OCI-M1 (cell line): ENCODE data around the gene RHEB.

Source experiments
- DNase-seq: peaks from one replicate; lab custom pipeline; 2025; lab: John Stamatoyannopoulos, UW

Gene RHEB

DNA sequence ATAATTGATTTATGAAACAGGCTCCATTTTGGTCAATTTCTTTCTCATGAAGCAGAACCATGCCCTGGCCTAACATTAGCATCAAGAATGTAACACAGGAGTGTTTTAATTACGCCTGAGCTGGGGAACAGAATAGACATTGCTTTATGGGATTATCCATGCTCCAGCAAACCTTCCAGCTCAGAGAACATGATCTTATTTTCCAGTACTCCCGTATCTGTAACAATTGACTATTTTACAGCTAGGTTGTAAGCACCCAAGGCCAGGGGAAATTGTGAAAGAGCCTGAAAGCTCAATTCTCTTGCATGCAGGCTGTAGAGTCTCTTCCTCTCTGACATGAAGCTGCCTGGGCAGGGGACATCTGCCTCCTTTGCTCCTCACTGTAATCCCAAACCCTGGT, 49.0 kb downstream of the RHEB start:
- DNase-seq, result no peak

DNA sequence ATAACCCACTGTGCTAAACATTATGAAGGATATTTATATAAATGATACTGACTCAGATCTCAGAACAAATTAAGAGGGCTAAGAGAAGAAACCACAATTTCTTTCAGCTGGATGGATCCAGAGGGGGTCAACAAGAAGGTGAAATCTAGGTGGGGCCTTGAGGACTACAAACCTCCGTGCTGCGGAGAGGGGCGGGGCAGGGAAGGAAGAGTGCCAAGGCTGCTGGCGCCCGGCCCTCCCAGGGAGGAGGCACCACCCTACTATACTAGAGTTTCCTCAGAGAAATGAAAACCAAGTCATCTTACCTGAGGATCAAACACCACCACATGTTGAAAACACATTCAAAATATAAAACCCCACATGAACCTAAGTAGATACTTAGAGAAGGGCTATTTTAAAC, 50.4 kb downstream of the RHEB start:
- DNase-seq, result no peak

DNA sequence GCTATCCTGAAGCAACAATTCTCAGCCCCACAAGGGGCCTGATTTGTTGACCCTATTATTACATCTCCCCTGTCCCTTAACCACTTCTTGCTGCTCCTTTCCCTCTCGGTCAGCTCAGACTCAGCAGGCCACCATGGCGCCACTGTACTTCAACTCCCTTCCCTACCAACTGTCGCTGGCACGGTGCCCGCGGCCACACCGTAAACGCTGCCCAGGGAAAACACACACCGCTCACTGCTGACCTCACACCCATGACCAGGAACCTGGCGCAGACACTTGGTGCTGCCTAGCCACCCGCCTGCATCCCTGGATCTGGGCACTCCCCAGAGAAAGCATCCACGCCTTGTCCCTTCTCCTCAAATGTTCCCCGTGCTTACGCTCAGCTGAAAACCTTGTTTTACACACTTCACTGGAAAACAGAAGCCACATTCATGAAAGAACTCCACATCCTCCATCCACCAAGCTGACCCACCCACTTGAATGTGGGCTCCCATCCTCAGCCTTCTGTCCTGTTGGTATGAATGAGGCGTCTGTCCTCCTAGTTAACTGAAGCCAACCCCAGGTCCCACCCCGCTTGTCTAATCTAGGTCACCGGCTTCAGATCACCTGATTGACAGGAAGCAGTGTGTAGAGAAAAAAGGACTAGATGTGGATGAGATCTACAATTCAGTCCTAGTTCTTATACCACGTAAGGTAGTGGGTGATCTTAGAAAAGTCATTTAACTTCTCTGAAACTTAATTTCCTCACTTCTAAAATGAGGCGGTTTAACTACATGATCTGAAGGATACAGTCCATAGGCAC, 51.3 kb downstream of the RHEB start:
- no peak for DNase-seq

DNA sequence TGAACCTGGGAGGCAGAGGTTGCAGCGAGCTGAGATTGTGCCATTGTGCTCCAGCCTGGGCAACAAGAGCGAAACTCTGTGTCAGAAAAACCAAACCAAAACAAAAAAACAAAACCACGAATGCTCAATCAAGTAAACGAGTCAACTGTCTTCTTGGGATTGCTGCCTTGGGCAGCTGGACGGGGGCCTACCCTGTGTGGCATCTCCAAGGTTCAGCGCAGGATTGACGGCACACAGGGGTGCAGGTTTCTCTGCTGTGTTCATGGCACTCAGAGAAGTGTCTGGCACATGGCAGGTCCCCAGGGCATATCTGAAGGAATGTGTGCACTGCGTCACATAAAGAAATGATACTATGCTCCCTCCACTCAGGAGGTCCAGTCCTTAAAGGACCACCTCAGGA, 54.5 kb downstream of the RHEB start:
- DNase-seq, result no peak

DNA sequence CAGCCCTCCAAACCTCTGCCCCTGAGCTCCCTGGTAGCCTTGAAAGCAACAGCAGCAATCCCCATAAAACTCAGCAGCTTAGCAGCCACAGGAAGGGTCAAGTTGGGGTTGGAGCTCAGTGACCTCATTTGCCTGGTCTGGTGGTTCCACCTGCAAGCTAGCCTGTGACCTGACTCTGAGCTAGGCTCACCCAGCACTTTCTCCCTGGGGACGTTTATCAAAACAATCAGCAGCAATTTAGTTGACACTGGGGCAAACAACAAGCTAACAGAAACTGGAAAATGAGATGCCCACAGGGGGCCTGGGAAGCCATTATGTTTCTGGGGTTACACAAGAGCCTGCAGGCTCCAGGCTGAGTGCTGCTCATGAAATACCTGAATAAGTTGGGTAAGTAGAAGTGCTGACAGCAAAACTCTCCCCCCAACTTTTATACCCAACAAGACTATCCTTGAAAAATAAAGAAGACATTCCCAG, 57.4 kb downstream of the RHEB start:
- no peak for DNase-seq

DNA sequence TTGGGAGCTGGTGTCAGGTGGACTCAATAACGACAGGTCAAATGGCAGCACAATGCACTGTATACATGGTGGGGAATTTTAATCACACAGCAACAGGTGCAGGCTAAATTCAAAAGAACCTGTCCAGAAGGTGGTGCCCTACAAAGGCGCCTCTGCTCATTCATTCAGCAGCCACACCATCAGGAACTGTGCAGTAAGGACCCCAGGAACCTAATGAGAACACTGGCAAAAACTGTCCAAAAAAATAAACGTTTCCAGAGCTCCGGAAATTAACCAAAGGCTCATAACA, 57.8 kb downstream of the RHEB start:
- DNase-seq, result no peak

DNA sequence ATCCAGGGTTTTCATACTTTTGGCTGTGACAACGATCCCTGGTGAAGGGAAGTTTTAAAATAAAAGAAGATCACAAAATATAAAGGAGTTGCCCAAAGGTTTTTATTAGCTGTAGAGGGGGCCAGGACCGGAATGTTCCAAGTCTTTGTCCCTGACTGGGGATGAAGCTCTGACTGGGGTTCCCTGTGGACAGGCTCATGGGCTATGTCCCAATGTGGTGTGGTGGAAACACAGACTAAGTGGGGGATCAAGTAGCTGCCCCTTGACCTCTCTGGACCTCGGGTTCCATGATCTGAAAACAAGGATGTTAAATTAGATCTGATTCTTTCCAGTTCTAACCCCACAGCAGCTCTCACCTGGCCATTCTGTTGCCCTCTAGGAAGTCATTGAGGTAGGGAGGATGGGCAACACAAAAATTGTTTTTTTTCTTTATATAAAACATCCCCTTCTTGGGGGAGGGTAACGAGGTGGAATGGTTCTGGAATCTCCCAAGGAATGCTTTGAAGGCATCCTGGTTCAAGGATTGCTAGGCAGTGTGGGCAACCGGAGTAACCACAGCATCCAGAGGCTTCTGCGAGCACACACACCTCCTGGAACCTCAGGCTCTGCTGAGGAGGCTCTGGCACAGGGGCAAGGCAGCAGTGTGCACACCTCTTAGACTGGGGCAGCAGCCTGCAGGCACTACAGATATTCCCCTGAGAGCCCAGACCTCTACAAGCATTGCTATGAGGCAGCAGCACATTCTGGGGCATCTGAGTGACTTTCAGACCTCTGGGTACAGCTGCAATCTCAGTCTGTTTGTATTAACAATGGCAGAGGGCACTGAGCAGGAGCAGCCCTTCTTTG, 58.4 kb downstream of the RHEB start:
- DNase-seq, result no peak

DNA sequence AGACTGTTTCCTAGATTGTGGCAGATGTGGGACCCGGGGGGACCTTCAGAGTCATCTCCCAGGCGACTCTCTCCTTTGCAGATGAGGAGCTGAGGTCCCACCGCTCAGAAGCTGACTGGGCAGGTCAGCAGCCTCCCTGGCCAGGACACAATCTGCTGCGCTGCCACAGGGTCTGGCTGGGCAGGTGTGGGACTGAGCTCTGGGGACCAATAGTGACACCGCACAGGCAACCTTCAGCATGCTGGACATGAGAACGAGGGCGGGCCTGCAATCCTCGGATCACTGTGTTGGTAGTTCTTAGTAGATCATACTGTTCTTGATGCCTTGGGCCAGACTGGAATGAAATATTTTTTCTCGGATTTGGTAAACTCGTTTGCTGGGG, 59.2 kb downstream of the RHEB start:
- no peak for DNase-seq

DNA sequence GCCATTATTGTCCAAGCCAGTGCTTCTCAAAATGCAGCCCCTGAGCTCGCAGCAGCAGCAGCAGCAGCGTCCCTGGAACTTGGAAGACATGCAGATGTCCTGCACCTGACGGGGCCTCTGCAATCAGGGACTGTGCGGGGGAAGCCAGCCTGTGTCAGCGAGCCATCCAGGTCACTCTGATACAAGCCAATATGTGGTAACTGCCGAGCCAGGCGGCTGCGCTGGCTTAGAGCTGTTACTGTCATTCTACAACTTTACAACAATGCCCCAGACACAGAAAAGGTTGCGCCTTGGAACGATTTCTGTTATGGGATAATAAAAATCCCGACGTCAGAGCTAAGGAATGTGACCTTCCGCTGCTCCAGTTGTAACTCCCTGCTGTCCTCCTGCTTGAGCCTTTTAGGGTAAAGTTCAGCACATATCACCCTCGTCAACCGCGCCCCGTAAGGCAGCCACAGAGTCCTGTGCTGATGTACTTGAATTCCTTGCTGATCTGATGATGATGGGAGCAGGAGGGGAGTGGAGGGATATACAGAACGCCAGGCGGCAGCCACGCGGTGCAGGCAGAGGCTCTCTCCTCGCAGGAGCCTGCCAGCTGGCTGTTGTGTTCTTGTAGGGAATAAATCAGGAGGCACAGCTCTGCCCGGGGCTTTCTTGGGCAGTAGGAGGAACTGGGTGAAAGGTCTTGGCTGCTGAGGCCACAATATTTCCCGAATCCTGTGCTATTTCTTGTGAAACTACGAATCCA, 59.8 kb downstream of the RHEB start:
- DNase-seq, result no peak

DNA sequence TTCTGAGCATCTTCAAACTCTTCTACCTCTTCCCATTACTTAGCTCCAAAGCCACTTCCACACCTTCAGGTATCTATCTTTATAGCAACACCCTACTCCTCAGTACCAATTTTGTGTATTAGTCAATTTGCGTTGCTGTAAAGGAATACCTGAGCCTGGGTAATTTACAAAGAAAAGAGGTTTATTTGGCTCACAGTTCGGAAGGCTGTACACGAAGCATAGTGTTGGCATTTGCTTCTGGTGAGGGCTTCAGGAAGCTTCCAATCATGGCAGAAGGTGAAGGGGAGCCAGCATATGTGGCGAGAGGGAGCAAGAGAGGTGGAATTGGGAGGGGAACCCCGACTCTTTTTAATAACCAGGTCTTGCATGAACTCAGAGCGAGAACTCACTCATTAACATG, 62.2 kb downstream of the RHEB start:
- no peak for DNase-seq

DNA sequence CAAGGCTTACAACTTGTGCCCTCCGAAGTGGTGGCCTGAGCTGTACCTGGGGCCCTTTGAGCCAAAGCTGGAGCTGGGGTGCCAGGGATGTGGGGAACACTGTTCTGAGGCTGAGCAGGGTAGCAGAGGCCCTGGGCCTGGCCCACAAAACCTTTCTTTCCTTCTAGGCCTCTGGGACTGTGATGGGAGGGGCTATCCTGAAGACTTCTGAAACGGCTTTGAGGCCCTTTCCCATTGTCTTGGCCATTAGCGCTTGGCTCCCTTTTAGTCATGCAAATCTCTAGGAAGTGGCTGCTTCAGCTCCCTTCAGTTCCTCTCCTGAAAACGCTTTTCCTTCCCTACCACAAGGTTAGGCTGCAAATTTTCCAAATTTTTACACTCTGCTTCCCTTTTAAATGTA, 62.9 kb downstream of the RHEB start:
- no peak for DNase-seq

DNA sequence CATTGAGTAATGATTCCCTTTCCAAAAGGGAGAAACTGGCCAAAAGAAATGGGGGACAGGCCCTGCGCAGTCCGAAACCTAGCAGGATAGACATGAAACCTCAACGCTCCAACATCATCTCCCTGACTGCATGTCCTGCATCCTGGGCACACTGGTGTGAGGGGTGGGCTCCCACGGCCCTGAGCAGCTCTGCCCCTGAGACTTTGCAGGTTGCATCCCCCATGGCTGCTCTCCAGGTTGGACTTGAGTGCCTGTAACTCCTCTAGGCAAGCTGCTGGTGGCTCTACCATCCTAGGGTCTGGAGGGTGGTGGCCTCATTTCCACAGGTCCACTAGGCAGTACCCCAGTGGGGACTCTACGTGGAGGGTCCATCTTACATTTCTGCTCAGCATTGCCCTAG, 63.4 kb downstream of the RHEB start:
- no peak for DNase-seq

DNA sequence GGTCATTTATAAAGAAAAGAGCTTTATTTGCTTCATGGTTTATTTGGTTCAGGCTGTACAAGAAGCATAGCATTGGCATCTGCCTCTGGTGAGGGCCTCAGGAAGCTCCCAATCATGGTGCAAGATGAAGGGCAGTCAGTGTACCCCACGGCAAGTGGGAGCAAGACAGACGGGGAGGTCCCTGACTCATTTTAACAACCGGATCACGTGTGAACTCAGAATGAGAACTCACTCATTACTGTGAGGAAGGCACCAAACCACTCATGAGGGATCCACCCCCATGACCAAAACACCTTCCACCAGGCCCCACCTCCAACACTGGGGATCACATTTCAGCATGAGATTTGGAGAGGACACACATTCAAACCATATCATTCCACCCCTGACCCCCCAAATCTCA, 64.0 kb downstream of the RHEB start:
- DNase-seq, result no peak

DNA sequence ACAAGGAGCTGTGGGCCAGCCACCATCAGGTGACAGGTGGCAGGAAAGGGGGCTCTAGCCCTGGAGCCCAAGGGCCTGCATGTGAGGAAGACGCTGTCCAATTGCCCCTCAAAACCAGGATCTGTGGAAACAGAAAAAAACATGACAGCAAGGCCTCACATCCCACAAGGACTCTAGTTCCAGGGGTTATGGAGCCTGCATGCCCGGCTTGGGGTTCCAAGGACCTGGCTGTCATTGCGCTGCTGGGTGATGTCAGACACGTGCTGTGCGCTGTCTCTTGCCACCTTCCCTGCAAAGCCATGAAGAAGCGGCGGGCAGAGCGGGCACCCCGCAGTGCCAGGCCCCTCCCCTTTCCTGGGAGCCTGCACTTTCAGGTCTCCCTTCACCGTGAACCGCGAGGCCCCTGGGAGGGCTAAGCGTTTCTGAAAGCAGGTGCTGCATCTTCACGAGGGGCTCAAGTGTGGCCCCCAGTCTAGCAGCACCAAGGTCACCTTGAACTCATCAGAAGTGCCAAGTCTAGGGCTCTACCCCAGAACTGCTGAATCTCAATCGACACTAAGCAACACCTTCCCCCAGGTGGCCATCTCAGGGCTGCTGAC, 64.7 kb downstream of the RHEB start:
- DNase-seq, result no peak

DNA sequence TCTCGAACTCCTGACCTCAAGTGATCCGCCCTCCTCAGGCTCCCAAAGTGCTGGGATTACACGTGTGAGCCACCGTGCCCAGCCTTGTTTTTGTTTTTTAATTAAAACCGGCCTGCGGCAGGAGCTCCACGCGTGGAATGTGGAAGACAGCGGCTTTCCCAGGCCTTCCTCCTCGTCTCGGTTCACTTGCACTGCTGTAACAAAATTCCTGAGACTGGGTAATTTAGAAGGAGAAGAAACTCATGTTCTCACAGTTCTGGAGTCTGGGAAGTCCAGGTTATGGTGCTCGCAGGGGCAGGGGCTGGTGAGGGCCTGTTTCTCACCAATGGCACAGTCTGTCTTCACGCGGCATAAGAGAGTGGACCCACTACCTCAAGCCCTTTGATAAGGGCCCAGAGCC, 65.4 kb downstream of the RHEB start:
- no peak for DNase-seq

DNA sequence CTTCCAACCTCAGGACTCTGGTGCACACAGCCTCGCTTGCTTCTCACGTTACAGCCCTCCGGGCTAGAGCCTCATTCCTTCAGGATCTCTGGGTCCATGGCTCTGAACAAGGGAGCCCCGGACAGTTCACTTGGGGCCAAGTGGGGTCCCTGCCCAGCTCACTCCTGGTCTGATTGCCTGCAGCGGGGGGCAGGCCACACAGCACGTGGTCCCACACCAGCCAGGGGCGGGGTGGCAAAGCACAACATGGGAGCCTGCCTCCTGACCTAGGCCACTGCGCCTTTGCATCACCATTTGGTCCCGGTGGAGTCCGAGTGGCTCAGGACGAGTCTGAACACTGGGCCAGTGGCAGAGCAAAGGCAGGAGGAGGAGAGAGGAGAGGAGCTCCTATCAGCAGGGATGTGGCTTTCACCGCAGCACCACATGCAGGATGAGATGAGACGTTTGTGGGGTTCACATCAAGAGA, 66.3 kb downstream of the RHEB start:
- no peak for DNase-seq

DNA sequence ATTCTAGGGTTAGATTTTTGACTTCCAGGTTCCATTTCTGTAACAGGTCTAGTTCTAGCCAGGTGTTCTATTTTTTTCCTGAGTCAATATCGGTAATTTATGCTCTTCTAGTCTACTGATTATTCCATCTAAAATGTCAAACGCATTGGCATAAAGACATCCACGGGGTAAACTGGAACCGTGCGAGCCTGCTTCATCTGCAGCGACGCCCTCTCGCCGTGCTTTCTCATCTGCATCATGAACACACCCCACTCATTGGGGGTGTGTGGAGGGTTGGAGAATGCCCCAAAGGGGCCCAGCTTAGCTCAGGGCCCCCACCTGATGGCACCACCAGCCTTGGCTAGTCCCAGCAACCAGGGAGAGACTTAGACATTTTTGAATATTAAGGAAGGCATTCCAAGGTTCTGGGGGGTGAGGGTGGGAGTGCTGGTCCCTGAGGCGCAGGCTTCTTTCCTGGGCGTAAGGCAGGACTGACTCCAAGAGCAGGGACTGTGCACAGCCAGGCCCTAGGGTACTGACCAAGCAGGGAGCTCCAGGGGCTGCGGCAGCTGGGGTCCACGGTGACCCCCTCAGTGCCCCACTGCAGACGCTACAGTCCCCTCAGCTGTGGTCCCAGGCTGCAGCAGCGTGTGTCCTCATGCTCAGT, 66.9 kb downstream of the RHEB start:
- no peak for DNase-seq

DNA sequence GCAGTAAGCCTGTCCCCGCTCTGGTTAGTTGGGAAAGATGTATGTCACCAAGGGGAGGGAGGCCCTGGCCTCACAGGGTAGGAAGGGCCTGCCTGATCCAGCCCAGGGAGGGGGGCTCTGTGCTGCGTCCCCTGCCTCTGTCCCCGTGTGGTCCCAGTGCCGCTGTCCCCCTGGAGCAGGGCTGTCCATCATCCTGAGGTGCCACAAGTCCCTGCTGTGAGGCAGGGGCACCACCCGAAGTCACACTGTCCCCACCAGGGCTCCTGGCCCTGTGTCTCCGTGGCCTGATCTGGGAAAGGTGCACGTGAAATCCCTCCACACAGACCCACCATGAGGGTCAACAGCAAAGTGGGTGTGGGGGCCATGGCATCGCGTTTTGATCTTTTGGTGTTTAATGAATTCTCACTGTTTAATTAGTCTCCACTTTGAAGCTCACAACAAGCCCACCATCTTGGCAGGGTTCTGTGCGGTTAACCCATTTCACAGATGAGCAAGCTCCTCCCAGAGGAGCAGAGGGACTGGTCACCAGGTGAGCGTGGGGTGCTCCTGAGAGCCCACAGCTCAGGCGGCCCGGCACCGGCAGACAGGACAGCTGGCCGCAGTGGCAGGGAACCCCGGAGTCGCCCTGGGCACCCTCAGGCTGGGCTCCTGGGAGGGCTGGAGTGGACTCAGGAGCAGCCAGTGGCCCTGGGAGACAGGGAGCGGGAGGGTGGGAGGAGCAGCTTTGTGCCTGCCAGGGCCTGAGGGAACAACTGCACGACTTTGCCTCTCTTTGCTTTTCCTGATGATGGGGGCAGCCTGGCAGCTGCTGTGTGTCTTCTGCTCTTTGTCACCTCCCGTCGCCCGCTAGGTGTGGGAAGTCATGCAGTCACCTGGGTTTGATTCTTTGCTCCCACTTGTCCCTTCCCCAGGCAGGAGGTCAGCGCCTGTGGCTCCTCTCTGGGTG, 67.8 kb downstream of the RHEB start:
- DNase-seq, result no peak

DNA sequence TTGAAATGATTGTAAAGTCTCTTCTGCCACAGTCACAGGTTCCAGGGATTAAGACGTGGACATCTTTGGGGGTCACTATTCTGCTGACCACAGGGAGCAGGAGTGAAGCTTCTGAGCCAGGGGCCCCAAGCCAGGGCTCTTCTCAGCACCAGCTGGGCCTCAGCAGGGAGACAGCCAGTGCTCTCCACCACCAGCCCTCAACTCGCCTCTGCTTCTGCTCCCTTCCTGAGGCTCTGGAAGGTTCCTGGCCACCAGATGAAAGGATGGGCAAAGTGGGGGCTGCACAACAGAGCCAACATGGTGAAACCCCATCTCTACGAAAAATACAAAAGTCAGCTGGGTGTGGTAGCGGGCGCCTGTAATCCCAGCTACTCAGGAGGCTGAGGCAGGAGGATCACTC, 68.5 kb downstream of the RHEB start:
- no peak for DNase-seq

DNA sequence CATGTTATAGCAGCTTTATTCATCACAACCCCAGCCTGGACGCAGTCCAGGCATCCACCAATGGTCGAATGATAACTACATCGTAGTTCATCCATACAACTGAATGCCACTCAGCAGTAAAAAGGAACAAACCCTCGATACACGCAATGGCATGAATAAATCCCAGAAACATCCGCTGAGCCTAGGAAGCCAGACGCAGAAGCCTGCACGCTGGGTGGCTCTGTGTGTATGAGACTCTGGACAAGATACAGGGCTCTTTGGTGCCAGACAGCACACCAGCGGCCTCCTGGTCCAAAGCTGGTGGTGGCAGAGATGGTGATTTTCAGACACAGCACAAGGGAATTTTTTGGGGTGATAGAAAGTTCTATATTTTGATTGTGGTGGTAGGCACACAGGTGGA, 69.7 kb downstream of the RHEB start:
- DNase-seq, result no peak
